GM18870 (cell line): Measurements from ENCODE around the gene ABCC4.

Experiments
- ATAC-seq: cut with Tn5 transposase; IDR thresholded peaks from one replicate; pipeline ENCODE4 v1.9.1; 2021; ENCODE audit warnings: moderate library complexity; ENCODE audit not compliant: unreplicated experiment

ABCC4 gene

DNA sequence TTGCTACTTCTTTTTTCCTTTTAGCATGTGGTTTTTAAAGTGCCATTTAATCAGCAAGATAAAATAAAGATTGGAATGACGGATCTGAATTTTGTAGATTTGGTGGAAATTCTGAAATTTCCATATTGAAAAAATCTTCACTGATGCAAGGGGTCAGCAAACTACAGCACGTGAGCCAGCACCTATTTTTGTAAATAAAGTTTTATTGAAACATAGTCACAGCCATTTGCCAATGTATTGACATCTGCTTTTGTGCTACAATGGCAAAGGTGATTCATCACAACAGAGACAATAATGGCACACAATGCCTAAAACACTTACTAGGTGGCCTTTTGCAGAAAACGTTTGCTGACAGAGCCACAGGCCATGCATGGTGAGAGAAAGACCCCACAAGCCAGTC lies 226.4 kb downstream of the ABCC4 start:
- no peak for ATAC-seq

DNA sequence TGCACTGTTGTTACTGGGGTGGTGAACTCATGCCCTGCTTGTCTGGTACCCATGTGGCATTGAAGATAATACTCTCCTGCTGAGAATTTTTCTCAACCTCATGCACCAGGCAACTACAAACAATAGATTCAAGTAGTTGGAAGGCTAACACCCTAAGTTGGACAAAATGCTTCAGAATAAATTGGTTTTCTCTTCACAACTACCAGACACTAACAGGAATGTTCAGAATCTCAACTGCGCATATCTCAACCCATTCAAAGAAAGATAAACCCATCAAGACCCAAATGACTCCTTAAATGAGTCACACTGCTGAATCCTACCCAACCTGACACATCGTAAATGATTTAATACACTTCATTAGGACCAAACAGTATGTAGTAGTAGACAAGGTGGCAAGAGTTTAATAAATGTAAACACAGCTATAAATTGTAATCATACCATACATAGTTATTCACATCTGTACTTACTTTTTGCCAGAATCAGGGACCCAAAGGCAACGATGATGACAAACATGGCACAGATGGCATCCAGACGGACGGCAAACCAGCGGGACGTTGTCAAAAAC lies 227.4 kb downstream of the ABCC4 start:
- ATAC-seq, result no peak

DNA sequence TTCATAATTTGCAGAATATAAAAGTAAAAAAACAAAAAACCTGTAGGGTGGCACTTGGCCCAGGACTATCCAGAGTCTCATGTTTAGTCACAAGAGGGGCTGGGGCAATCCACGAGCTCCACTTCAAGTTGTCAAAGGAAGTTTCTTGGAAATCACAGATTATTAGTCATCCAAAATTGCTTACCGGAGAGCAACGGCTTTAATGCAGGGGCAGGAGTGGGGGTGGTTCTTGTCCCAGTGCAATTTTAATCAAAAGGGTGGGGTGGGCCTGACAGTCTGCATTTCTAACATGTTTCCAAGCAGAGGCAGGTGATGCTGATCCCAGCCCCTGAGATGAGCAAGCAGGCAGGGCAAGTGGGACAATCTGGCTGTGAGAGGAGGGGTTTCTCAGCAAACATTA lies 233.9 kb downstream of the ABCC4 start:
- no peak for ATAC-seq

DNA sequence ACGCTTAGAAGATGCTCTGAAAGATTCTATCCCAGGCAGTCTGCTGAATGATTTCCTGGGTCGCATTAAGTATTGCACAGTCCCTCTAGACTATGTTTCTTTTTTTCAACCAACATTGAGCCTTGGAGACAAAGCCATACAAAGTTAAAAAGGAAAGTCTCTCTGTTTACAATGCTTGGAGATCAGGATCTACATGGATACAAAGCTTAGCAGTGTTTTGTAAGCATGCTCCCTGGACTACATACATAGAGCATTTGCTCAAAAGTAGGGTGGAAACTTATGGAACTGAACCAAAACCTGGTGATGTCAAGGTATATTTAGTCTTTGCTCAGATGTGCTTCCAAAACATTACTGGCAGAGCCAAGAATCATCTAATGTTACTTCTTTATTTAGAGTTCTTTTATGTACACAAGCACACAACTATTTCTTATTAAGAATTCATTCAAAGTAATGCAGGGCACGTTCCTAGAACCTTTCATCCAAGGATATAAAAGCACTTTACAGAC lies 241.2 kb downstream of the ABCC4 start:
- ATAC-seq, result no peak

DNA sequence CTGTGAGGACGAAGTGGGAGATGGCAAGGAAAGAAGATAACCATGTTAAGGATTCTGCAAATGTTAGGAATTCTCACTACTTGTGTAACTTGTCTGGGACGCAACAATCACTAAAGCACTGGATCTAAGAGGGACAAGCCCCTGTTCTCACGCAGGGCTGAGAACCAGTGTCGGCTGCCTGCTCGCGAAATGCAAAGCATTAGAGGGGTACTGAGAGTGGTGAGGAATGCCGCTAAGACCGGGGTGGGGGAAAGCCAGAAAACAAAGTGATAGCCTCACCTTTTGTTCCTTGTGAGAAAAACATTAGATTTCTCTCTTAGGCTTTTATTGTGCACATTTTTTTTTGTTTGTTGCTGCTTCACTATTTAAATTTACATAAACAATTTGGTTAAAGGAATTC lies 241.9 kb downstream of the ABCC4 start:
- ATAC-seq, result no peak

DNA sequence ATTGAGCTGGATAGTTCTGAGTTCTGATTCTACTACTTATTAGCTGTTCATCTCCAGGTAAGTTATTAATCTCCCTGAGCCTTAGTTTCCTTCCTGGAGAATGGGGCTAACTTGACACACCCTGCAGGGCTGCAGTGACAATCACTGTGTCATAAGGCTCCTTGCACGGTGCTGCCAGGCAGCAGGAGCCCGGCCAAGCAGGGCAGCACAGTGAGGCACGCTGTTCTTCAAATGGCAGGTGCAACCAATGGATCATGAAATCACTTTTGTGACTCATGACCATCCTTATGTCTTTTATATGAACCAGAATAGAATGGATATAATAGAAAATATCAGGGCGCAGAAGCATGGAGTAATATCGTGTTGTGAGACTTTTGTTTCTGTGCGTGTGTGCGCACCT lies 242.6 kb downstream of the ABCC4 start:
- ATAC-seq, result no peak

DNA sequence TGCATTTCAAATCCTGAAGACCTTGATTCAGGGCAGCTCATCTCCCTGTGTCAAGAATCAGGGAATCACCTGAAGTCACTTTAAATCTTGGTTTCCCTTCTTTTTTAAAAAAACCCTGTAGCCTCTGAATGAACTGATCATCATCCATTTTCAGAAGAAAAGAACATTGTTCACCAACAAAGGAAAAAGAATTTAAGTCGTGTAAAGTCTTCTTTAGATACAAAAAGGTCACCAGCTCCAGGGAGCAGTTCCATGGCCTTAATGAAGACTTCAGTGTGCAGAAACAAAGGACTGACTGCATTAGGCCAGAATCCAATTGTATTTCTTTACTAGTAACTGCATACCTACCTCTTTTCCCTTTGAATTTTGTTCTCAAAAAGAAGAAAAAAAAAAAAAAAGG lies 245.0 kb downstream of the ABCC4 start:
- ATAC-seq, result no peak

DNA sequence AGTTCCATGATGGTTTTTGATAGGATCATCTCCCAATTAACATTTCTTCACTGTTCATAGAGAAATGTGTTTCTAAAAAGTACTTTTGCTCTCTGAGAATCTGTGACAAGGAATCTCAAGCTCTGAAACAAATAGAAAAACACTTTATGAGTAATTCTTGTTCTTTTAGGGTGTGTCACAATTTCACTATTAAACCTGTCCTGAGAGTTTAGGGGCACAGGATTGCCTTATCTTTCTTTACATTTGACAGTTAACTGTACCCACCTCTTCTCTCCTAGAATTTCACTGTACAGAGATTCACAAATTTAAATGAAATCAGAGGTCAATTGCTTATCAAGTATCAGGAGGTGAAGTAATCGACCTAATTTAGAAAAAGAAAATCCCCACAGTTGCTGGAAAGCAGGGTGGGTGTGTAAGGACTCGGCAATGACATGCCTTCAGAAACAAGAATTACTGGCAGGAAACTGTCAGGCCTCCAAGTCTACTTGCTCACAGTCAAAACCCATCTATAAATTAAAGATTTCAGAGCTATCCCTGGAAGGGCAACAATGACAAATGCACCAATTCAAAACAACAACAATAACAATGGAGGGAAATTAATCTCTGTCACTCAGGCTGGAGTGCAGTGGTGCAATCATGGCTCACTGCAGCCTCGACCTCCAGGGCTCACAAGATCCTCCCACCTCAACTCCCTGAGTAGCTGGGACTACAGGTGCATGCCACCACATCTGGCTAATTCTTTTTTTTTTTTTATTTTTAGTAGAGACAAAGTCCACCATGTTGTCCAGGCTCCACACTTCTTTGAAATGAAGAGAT lies 250.2 kb downstream of the ABCC4 start:
- peak; percentile 68 for ATAC-seq

DNA sequence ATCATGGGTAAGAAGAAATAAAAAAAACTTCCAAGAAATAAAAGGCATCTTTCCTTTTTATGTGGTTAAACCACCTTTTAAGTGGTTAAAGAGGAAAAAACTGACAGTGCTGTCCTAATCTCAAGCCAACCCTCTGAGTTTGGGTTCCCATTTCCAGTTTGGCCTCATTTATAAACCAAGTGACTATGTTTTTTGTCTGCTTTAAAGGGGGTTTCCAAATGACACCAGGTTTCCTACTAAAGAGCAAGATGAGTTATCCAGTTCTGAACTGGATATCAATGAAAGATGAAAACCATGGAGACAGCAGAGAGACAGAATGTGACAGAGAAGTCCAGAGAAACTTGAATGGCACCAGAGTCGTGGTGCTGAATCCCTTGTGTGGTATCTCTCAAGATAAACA lies 251.5 kb downstream of the ABCC4 start:
- ATAC-seq, result no peak

DNA sequence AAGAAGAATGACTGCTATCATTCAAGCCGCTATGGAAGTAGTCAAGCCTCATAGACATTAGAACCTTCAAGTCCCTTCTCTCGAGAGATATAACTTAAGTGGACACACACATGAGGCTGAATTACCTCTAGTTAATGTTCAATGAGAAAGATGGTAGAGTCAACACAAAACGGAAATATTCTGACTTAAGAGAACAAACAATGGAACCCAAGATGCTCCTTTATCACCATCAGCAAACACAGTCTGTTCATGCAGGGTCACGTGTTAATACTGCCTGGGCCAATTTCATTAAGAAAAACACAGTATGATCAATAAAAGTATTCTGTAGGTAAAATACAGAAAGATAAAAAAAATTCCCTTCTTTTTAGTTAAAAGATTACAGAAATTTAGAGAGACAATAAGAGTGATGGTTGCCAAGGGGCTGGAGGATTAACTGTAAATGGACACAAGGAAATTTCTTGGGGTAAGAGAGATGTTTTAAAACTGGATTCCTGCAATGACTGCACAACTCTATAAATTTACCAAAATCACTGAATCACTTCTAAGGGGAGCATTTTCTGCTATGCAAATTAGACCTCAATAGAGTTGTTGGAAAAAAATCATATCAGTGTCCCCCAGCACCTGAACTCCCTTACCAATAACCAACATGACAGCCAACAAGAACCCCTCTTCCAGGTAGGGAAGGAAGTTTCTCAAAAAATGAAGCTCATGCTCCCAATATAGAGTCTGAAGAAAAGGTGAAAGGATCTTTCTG lies 256.6 kb downstream of the ABCC4 start:
- ATAC-seq, result no peak

DNA sequence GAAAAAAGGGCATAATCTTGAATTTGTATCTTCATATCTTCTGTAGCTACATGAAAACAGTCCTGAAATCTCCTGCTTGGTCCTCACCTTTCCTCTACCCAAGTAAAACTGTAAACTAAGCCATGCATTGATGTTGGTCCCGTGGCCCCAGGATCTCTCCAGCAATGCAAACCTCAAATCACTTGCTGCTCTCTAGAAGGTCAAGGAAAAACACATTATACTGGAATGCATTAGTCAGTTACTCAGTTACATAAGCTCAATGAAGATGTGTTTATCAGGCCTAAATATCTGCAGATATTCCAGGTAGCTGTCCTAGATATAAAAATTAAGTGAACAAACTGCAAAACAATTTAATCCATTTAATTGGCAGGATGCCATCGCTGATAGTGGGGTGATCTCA lies 261.8 kb downstream of the ABCC4 start:
- no peak for ATAC-seq

DNA sequence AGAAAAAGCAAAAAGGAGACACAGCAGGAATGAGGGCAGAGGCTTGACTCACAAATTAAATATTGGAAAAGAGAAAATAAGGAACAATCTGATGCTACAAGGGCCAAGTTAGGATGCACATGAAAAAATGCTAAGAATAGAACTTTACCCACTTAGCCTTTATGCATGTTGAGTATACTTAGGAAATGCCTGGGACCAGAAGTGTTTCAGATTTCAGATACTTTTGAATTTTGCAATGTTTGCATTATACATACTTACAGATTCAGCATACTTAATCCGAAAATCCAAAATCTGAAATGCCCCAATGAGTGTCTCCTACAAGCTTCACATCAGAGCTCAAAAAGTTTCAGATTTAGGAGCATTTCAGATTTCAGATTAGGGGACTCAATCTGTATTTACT lies 262.3 kb downstream of the ABCC4 start:
- no peak for ATAC-seq

DNA sequence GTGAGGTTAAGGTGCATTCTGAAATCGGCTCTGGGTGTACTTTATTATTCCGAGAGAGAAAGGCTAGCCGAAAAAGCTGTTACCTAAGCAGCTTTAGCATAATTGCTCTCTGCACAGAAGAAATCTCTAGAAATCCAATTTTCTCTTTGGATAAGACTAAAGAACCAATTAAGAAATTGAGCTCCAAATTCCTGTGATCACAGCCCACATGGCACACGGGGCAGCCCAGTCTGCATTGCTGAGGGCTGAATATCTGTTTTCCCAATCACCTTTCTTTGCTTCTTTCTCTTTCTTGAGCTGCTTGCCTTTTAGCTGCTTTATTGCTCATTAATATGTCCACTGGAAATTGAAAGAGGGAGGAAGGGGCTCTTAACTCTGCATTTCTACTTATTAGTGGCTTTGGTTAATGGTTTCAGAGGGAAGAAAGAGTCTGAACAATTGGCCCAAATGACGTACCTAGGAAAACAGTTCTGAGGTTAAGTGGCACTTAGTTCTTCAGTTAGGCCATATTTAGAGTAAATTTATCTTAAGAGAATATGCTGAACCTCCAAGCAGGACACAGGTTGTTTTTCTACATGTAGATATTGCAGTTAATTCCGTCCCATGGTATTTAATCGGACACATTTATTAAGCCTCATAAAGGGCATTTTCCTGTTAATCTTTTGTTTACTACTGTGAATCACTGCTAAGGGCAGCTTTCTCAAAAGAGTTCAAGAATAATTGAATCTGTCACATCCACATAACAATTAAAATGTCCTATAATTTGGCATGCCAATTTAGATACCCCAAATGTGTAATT lies 265.7 kb downstream of the ABCC4 start:
- no peak for ATAC-seq

DNA sequence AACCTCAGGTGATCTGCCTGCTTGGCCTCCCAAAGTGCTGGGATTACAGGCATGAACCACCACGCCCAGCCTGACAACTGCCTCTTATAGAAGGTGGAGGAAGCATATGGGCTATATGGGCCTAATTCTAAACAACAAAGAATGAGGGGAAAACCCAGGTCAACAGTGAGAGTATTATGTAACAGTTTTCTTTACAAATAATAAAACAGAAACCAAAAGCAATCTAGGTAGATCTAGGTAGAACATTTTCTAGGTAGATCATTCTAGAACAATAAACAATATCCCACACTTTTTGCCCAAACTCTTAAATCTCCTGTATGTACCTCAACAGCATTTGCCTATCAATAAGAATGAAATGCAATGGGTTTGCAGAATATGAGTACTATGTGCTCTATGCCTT lies 267.4 kb downstream of the ABCC4 start:
- peak; percentile 86 for ATAC-seq

DNA sequence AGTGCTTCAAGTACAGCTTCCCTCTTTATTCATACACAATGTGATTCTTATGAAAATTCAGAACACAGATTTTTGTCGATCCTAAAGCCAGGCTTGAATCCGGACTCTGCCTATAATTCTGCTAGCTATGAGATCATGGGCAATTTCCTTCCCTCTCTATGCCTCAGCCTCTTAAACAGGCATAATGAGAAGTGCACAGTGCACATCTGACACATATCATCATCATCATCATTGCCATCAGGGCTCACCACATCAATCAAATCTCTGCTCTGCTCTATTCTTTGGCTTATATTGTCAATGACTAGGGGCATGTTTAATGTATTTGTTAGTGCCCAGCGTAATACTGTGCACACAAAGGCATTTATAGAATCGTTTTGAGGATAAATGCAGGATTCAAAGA lies 269.1 kb downstream of the ABCC4 start:
- no peak for ATAC-seq

DNA sequence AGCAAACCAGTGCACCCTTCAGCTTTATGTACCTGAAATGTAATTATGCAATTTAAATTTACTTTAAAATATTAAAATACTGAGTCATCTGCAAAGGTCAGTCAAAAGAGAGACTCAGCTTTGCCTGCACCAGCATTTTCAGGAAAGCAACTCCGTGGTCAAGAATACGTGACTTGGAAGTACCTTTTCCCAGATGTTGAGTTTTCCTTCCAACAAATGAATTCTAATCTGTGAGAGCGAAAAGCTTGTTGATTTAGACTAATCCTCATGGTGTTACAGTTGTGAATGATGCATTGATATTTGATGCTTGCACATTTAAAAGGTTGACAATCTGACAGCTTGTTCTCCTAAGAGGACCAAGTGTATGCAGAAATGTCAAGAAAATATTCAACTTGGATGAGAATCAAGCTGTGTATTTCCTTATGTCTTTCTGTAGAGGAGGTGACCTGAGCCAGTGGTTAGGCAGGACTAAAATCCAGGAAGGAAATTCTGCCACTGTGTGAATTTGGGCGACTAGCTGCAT lies 270.4 kb downstream of the ABCC4 start:
- no peak for ATAC-seq

DNA sequence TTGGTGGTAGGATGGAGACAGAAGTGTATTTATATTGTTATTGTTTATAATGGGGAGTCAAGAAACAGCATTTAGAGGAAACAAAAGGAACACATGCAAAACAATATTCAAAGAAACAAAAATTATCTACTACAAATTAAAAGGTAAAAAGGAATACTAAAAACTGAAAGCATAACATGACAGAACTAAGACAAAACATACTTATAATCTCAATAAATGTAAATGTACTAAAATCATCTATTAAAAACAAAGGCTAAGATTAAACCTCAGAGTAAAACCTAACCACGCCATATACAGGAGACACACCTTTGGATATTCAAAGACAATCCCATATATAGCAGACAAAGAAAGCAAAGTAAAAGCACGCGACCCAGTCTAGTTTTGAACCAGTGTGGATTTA lies 273.6 kb downstream of the ABCC4 start:
- no peak for ATAC-seq

DNA sequence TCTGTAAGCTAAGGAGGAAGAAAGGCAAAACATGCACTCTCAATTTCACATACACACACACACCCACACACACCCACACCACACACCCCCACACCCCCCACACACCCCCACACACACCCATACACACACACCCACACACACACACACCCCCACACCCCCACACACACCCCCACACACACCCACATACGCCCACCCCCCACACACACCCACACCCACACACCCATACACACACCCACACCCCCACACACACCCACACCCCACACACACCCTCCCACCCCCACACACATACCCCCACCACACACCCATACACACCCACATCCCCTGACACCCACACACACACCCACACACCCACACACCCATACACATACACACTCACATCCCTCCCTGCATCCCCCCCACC lies 276.1 kb downstream of the ABCC4 start:
- ATAC-seq, result no peak

DNA sequence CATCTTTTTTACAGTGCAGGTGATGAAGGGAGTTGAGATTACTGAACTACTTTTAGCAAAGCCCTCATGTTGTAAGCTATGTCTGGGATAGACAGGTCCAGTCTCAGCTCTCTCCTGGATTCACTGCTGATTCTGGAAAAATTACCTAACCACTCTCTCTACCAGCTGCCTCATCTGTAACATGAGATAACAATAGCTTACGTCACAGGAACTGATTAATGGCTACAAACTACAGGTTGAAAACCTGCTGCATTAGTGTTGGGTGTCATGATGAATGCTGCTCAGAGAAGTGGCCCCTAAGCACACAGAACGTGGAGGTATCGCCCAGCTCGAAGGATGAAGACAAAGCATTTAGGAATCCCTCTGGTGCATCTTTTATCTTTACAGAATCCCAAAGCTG lies 277.8 kb downstream of the ABCC4 start:
- no peak for ATAC-seq

DNA sequence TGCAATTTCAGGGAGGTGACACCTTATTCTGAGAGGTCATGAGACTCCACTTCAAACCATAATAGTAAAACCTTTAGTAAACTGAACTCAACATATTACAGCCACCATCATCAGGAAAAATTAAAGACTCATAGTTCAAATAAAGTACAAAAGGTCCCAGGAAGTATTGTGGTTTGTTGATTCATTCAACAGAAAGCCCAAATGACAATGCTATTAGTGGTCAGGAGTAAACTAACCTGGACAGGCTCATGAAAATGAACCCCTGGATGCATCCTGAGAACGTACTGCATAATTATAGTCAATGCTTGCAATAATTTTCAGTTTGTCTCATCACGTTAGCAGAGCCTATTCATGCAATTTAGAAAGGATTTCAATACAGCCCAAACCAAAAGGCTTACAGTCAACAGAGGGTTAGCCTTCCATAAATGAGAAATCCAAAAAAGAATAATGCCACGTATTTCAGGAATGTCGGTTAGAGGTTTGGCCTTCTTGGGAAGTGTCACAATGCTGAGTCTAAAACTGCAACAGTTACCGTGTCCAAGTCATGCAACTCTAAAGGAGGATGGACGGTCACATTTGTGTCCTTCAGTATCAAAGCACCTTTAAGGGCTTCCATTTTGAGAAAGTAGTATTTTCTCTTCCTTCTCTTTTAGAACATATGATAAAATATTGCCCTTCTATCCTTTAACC lies 280.8 kb downstream of the ABCC4 start:
- no peak for ATAC-seq
